Mesothelial cell of epicardium (in vitro differentiated cells): ENCODE data around the gene ARHGAP22. TPM values are rescaled to one million over a fixed set of nuclear protein-coding genes. Genes with fewer than 3 reads are reported as not detected.
A peak's percentile ranks its signal among the peaks of the same experiment; 100 is the strongest.

Experiments used
- DNase-seq, 2 experiments: peaks; one replicate each; pipeline ENCODE4 v3.0.0; 2021; ENCODE audit warnings: low spot score in 2 of 2; ENCODE audit not compliant: unreplicated experiment in 2 of 2
- H3K27ac Mint-ChIP-seq: 2 replicates; pipeline ENCODE4 v1.8.0; 2021; ENCODE audit warnings: mixed read lengths
- H3K27me3 Mint-ChIP-seq: 2 replicates; pipeline ENCODE4 v1.8.0; 2021; ENCODE audit warnings: low read depth, mixed read lengths
- H3K36me3 Mint-ChIP-seq: 2 replicates; pipeline ENCODE4 v1.8.0; 2021; ENCODE audit warnings: mixed read lengths
- H3K4me1 Mint-ChIP-seq: 2 replicates; pipeline ENCODE4 v1.8.0; 2021; ENCODE audit warnings: mixed read lengths
- H3K4me3 Mint-ChIP-seq: 2 replicates; pipeline ENCODE4 v1.8.0; 2021; ENCODE audit warnings: mild to moderate bottlenecking, moderate library complexity, mixed read lengths
- H3K9me3 Mint-ChIP-seq: 2 replicates; pipeline ENCODE4 v1.8.0; 2021; ENCODE audit warnings: mixed read lengths
- CTCF ChIP-seq: fragments of 200-600 bp; sonication (generic); IDR thresholded peaks from one replicate; pipeline ENCODE4 v1.5.0; 2021; ENCODE audit warnings: antibody characterized with exemption; ENCODE audit not compliant: unreplicated experiment
- total RNA-seq: library from RNA; stranded (reverse); gene quantifications from 3 replicates; pipeline ENCODE4 v1.2.1, GENCODE V29; 2021

The ARHGAP22 gene
- total RNA-seq, 1 donor from 2014 or later: 2.9 TPM

GRCh38 chr10:48453451-48454301 is 151.2 kb downstream of the ARHGAP22 start:
- Mint-ChIP-seq H3K4me1 (peaks cover 42% of the 10 kb centered on the region), H3K27ac (peak overlapping the region; percentile 93), H3K27me3 (no peaks in the 10 kb centered on the region), H3K4me3 (no peak overlapping the region), H3K36me3 (no peaks in the 10 kb centered on the region), H3K9me3 (no peaks in the 10 kb centered on the region)
- DNase-seq: no peak
- TF ChIP-seq CTCF: no peak

GRCh38 chr10:48452879-48453412 is 151.9 kb downstream of the ARHGAP22 start:
- peaks cover 42% of the 10 kb centered on the region for H3K4me1 Mint-ChIP-seq
- H3K27ac Mint-ChIP-seq: peak overlapping the region; percentile 33
- H3K27me3 Mint-ChIP-seq: no peaks in the 10 kb centered on the region
- no peak for TF ChIP-seq CTCF
- no peaks in the 10 kb centered on the region for H3K9me3 Mint-ChIP-seq
- no peak overlapping the region for H3K4me3 Mint-ChIP-seq
- H3K36me3 Mint-ChIP-seq: no peaks in the 10 kb centered on the region
- no peak for DNase-seq

- H3K27me3 Mint-ChIP-seq: no peaks in the 10 kb centered on the region
- DNase-seq: no peak
- H3K4me1 Mint-ChIP-seq: peaks cover 38% of the 10 kb centered on the region
- H3K4me3 Mint-ChIP-seq: no peak overlapping the region
- no peaks in the 10 kb centered on the region for H3K9me3 Mint-ChIP-seq
- H3K27ac Mint-ChIP-seq: no peak overlapping the region
- no peak for TF ChIP-seq CTCF
- no peaks in the 10 kb centered on the region for H3K36me3 Mint-ChIP-seq
Measured at GRCh38 chr10:48451969-48452878, 152.6 kb downstream of the ARHGAP22 start.

- Mint-ChIP-seq H3K9me3 (no peaks in the 10 kb centered on the region), H3K27ac (no peak overlapping the region), H3K27me3 (no peaks in the 10 kb centered on the region), H3K4me3 (no peak overlapping the region), H3K36me3 (no peaks in the 10 kb centered on the region), H3K4me1 (peaks cover 27% of the 10 kb centered on the region)
- DNase-seq: no peak
- TF ChIP-seq CTCF: no peak
Measured at GRCh38 chr10:48450741-48451466, 154.0 kb downstream of the ARHGAP22 start.

- H3K4me1 Mint-ChIP-seq: peaks cover 26% of the 10 kb centered on the region
- H3K27ac Mint-ChIP-seq: no peak overlapping the region
- H3K4me3 Mint-ChIP-seq: no peak overlapping the region
Measured at GRCh38 chr10:48450233-48450740, 154.6 kb downstream of the ARHGAP22 start.

More at GRCh38 chr10:48450233-48450740, 154.6 kb downstream of the ARHGAP22 start:
- TF ChIP-seq CTCF: no peak
- Mint-ChIP-seq H3K27me3 (no peaks in the 10 kb centered on the region), H3K9me3 (no peaks in the 10 kb centered on the region), H3K36me3 (no peaks in the 10 kb centered on the region)
- no peak for DNase-seq
